HepG2 (cell line): ENCODE measurements around the gene ANTXR1. TPM values are rescaled to one million over a fixed set of nuclear protein-coding genes. Genes with fewer than 3 reads are reported as not detected.

Source experiments
- FOXM1 ChIP-seq: sonication (generic); formaldehyde crosslinking; IDR thresholded peaks from 2 replicates; pipeline ENCODE4 v1.5.0; 2020; ENCODE audit warnings: missing genetic modification reagents
- HNF4A ChIP-seq: sonication (generic); formaldehyde crosslinking; IDR thresholded peaks from 2 replicates; pipeline ENCODE4 v1.4.0; 2020; ENCODE audit warnings: missing genetic modification reagents
- KLF13 ChIP-seq: sonication (generic); formaldehyde crosslinking; IDR thresholded peaks from 2 replicates; pipeline ENCODE4 v1.4.0; 2020; ENCODE audit warnings: mild to moderate bottlenecking, missing genetic modification reagents
- MATR3 ChIP-seq: sonication (generic); formaldehyde crosslinking; IDR thresholded peaks from 2 replicates; pipeline ENCODE4 v1.4.0; 2020; ENCODE audit warnings: missing genetic modification reagents
- POGK ChIP-seq: sonication (generic); formaldehyde crosslinking; conservative IDR thresholded peaks from 2 replicates; pipeline ENCODE4 v1.8.0; 2022; ENCODE audit warnings: mild to moderate bottlenecking, moderate library complexity, missing genetic modification reagents
- RBM39 ChIP-seq: fragments of 200-400 bp; formaldehyde crosslinking; IDR thresholded peaks from one replicate; pipeline ENCODE4 v1.6.1; 2018; ENCODE audit warnings: antibody characterized with exemption, mild to moderate bottlenecking, low read depth, low read length; ENCODE audit not compliant: poor library complexity, severe bottlenecking
- SMYD3 ChIP-seq: sonication (generic); formaldehyde crosslinking; IDR thresholded peaks from 2 replicates; pipeline ENCODE4 v1.8.1; 2023; ENCODE audit warnings: mild to moderate bottlenecking, missing genetic modification reagents
- ZBTB42 ChIP-seq: sonication (generic); formaldehyde crosslinking; IDR thresholded peaks from 2 replicates; pipeline ENCODE4 v1.5.0; 2020; ENCODE audit warnings: mild to moderate bottlenecking, missing genetic modification reagents
- ZNF646 ChIP-seq: sonication (generic); formaldehyde crosslinking; IDR thresholded peaks from 2 replicates; pipeline ENCODE4 v1.9.0; 2021; ENCODE audit warnings: mild to moderate bottlenecking, missing genetic modification reagents
- ZNF749 ChIP-seq: sonication (generic); formaldehyde crosslinking; IDR thresholded peaks from 2 replicates; pipeline ENCODE4 v1.8.0; 2022; ENCODE audit warnings: mild to moderate bottlenecking, missing genetic modification reagents, moderate library complexity, borderline replicate concordance
- polyA plus RNA-seq, 8 experiments: library from polyadenylated mRNA; depleted of rRNA in 3 of 8; stranded (reverse) in 7 of 8; unstranded in 1 of 8; fragments of >200 nt; fragmentation: Illumina TruSeq in 4 of 8; extraction: Trizol in 4 of 8; gene quantifications; 2 replicates each; pipeline versions ENCODE4 v1.2.1 to v1.2.3, GENCODE V29; 2011 to 2016; ENCODE audit warnings: low read depth in 4 of 8, missing spikeins in 1 of 8, mixed read lengths in 1 of 8; ENCODE audit not compliant: insufficient read depth in 1 of 8
- total RNA-seq, 5 experiments: library from RNA; depleted of rRNA; stranded (reverse); fragments of >200 nt; fragmentation: Illumina TruSeq; extraction: Trizol; gene quantifications; 2 replicates each; pipeline ENCODE4 v1.2.3, GENCODE V29; 2016; ENCODE audit warnings: low read depth in 1 of 5
- TF ChIP-seq, protein P1 (sequence below): sonication (generic); formaldehyde crosslinking; IDR thresholded peaks from 2 replicates; pipeline ENCODE4 v1.5.1; 2020; ENCODE audit warnings: mild to moderate bottlenecking, missing genetic modification reagents
- TF ChIP-seq, protein P2 (sequence below): sonication (generic); formaldehyde crosslinking; IDR thresholded peaks from 2 replicates; pipeline ENCODE4 v1.9.0; 2021; ENCODE audit warnings: missing genetic modification reagents, borderline replicate concordance

The ANTXR1 gene
- total and polyA plus RNA-seq, 2 of the 13 experiments (the other 11 are each of a cell fraction or from before 2014, with no cell fraction given) = 4.5 to 12.7 TPM

DNA sequence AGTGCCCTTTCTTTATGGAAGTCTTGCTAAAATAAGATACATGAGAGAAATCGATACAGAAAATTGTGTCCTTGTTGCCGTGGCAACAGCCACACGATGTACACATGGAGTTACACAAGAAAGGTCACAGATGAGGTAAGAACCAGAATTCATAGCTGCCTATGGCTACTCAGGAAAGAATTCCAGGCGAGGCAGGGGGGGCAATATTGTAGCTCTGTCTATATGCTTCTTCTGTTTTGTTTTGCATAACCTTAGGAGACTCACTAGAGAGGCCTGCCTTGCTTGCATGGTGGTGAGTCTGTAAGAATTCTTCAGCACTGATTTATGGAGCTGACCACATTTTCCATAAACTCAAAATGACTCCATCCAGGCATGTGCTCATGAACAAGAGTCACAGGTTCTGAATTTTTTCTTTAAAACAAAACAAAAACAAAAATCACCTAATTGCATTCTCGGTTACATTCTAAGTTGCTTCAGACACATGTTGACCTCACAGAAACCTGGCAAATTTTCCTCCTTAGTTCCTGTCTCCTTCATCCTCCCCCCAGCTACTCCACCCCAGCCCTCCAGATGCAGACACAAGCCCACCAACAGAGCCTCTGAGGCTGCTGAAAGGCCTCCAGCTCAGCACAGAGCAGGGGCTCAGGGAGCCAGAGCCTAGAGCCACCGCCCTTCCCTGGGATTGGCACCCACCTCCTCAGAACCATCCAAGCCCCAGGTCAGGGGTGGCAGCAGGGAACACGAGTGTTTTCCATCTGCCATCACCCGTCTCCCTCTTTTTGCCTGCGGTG lies 183.5 kb downstream of the ANTXR1 start (continued):
- TF ChIP-seq SMYD3 = no peak
- no peak for TF ChIP-seq ZNF749
- TF ChIP-seq MATR3 (CRISPR knock-in tag) = no peak
- TF ChIP-seq FOXM1 (CRISPR knock-in tag) = no peak
- TF ChIP-seq RBM39 = no peak
- TF ChIP-seq, protein P1, sequence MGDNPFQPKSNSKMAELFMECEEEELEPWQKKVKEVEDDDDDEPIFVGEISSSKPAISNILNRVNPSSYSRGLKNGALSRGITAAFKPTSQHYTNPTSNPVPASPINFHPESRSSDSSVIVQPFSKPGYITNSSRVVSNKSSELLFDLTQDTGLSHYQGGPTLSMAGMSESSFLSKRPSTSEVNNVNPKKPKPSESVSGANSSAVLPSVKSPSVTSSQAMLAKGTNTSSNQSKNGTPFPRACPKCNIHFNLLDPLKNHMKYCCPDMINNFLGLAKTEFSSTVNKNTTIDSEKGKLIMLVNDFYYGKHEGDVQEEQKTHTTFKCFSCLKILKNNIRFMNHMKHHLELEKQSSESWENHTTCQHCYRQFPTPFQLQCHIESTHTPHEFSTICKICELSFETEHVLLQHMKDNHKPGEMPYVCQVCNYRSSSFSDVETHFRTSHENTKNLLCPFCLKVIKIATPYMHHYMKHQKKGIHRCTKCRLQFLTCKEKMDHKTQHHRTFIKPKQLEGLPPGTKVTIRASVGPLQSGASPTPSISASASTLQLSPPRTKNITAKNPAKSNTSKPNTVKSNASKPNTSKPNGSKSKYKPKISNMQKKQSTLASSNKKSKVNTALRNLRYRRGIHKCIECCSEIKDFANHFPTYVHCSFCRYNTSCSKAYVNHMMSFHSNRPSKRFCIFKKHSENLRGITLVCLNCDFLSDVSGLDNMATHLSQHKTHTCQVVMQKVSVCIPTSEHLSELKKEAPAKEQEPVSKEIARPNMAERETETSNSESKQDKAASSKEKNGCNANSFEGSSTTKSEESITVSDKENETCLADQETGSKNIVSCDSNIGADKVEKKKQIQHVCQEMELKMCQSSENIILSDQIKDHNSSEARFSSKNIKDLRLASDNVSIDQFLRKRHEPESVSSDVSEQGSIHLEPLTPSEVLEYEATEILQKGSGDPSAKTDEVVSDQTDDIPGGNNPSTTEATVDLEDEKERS (CRISPR knock-in tag) = no peak
- no peak for TF ChIP-seq POGK
- TF ChIP-seq, protein P2, sequence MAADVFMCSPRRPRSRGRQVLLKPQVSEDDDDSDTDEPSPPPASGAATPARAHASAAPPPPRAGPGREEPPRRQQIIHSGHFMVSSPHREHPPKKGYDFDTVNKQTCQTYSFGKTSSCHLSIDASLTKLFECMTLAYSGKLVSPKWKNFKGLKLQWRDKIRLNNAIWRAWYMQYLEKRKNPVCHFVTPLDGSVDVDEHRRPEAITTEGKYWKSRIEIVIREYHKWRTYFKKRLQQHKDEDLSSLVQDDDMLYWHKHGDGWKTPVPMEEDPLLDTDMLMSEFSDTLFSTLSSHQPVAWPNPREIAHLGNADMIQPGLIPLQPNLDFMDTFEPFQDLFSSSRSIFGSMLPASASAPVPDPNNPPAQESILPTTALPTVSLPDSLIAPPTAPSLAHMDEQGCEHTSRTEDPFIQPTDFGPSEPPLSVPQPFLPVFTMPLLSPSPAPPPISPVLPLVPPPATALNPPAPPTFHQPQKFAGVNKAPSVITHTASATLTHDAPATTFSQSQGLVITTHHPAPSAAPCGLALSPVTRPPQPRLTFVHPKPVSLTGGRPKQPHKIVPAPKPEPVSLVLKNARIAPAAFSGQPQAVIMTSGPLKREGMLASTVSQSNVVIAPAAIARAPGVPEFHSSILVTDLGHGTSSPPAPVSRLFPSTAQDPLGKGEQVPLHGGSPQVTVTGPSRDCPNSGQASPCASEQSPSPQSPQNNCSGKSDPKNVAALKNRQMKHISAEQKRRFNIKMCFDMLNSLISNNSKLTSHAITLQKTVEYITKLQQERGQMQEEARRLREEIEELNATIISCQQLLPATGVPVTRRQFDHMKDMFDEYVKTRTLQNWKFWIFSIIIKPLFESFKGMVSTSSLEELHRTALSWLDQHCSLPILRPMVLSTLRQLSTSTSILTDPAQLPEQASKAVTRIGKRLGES (CRISPR knock-in tag) = no peak
- no peak for TF ChIP-seq KLF13
- no peak for TF ChIP-seq HNF4A (CRISPR knock-in tag)
- TF ChIP-seq ZNF646 (CRISPR knock-in tag) = no peak
- no peak for TF ChIP-seq ZBTB42 (CRISPR knock-in tag)
